HS-5 (cell line): ENCODE results near the gene TBX6.

Experiments used
- DNase-seq: peaks from one replicate; pipeline ENCODE4 v3.0.0-alpha.2; 2012; ENCODE audit warnings: low read depth

The TBX6 gene

GRCh38 chr16:30113711-30114333 is 22.1 kb upstream of the TBX6 start:
- no peak for DNase-seq

- no peak for DNase-seq
These were observed 21.4 kb upstream of the TBX6 start, which contains the start of gene GDPD3 for GRCh38 chr16:30113031-30113710. GDPD3 (minus strand) TSS chr16:30113537; CDS start chr16:30113478, 59 bp downstream.

- DNase-seq: no peak
These were observed 20.7 kb upstream of the TBX6 start for GRCh38 chr16:30112197-30113030.

DNA sequence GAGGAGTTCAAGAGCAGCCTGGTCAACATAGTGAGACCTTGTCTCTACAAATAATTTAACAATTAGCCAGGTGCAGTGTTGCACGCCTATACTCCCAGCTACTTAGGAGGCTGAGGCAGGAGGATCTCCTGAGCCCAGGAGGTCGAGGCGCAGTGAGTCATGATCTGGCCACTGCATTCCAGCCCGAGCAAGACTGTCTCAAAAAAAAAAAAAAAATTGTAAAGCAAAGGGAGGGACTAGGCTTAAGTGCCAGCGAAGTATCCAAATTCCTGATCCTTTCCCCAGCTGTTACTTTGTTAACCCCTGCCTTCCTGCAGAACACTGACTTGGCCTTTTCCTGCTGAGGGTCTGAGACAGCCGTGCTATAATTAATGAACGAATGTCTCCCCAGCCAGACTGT is 18.9 kb upstream of the TBX6 start:
- no peak for DNase-seq

DNA sequence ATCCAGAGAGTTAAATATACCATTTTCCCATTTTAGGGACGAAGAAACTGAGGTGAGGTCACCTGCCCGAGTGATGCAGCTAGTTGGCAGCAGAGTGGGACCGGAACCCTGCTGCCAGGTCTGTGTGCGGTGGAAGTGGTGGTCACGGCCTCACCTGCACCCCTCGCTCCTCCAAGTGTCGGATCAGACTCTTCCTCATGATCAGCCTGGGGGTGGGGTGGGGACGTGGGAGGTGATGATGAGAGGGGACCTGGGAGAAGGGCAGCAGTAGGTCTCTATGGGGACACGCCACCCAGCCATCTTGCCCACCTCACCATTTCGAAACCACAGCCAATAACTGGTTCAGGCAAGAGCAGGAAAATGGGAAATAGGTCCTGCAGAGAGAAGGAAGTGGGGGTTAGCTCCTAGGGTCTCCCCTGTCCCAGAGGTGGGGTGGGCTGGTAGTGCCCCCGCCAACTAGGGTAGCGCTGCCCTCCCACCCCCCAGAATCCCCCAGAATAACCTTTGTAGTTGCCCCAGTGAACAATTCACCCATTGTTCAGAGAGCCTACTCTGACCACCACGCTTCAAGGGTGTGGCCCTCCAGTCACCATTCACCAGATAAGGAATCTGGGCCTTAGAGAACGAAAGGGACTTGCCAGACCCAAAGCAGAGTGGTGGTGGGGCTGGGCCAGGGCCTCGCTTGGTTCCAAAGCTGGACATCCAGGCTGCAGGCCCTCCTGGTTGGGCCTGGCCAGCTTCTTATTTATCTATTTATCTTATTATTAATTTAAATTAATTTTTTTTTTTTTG is 16.5 kb upstream of the TBX6 start:
- no peak for DNase-seq

GRCh38 chr16:30104492-30104891 is 12.8 kb upstream of the TBX6 start:
- no peak for DNase-seq

GRCh38 chr16:30104090-30104489 is 12.4 kb upstream of the TBX6 start:
- no peak for DNase-seq

GRCh38 chr16:30096862-30097563 is 5.3 kb upstream of the TBX6 start:
- no peak for DNase-seq

DNA sequence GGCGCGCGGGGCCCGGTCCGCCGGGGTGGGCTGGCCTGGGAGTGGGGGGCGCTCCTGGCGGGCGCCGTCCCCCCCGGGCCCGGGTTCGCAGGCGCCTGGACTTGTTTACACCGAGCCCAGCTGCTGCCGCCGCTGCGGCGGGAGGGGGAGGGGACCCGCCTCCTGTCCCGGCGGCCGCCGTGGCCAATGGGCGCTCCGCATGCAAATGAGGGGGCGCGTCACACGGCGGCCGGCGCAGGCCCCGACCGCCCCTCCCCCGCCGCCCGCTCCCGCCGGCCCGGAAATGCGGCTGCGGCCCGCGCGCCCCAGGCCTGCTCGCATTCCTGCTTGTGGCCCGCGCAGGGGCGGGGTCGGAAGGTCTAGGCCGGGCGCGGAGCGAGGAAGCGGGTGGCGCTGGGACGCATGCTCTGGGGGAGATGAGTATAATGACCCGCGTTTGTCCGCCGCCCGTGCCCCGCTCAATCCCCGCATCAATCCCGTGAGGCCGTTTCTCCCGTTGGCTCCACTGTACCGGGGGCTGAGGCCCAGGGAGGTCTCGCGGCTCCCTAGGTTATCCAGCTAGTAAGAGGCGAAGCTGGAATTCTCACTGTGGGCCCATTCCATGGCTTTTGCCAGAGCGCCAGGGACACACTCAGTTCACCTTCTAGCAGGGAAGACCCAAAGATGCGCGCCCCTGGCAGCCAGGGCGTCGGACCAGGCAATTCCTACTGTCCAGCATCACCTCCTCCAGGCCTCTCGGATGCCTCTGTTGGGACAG is 4.6 kb upstream of the TBX6 start, which contains the start of gene YPEL3:
TSS of gene YPEL3 (minus strand) at position 109 of the 757 bp plus-strand sequence. CDS start 731 bp downstream, outside the sequence.
- DNase-seq: no peak

- no peak for DNase-seq
These were observed 3.7 kb upstream of the TBX6 start for GRCh38 chr16:30095166-30096078.

- DNase-seq: no peak
These were observed 2.9 kb upstream of the TBX6 start for GRCh38 chr16:30094541-30095165.

DNA sequence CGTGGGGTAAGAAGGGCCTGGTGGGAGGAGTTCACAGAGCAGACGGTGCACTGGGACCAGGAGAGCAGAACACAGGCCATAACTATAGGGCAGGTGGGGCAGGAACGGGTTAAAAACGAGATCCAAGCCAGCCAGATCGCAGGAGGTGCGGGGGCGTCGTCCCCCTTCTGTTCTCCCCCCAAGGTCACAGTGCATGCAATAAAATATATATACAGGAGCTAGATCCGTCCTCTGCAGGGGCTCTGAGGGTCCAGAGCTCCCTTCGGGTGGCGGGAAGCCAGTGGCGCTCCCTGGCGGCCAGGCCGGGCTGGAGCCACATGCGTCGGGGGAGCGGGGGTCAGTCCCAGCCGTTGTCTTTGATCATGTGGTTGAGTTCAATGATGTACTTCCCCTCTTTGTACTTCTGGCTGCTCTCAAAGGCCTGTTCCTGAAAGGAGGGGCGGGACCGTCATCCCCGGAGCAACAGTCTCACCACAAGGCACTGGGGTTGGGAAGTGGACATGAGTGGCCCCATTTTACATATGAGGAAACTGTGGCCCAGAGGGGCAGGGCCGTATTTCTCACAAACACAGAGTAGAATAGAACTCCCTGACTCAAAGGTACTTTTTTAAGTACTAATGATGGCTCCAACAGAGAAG is 768 bp upstream of the TBX6 start:
- no peak for DNase-seq

- DNase-seq: no peak
These were observed 953 bp downstream of the TBX6 start for GRCh38 chr16:30090610-30091331.

- DNase-seq: no peak
These were observed 2.7 kb downstream of the TBX6 start for GRCh38 chr16:30088832-30089624.

DNA sequence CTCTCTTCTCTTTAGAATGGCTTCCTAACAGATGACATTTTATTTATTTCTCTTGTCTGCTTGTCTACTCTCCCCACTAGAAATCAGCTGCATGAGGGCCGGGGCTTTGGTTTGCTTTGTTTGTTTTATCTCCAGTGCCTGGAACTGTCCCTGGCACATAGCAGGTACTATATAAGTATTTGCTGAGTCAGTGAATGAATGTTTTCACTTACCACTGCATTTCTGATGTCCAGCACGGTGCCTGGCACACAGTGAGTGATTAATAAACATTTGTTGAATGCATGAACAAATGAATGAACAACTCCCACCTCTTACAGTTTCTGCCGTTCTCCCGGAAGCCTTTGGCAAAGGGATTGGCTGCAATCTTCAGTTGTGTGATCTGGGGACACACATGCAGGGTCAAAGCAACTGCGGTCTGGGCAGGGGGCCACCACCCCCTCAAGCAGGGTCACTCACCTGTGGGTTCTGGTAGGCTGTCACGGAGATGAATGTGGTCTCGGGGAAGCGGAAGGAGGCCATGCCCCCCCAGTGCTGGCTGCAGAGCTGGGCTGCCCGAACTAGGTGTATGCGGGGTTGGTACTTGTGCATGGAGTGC is 3.4 kb downstream of the TBX6 start:
- DNase-seq: no peak

- no peak for DNase-seq
These were observed 4.4 kb downstream of the TBX6 start for GRCh38 chr16:30087181-30087898.
